ENCODE measurements around the gene RGS17.

Gene RGS17

GRCh38 chr6:153083869-153084268 is 47.2 kb downstream of the RGS17 start:
- no peak for DNase-seq (ENCODE audit: low read depth)

DNA sequence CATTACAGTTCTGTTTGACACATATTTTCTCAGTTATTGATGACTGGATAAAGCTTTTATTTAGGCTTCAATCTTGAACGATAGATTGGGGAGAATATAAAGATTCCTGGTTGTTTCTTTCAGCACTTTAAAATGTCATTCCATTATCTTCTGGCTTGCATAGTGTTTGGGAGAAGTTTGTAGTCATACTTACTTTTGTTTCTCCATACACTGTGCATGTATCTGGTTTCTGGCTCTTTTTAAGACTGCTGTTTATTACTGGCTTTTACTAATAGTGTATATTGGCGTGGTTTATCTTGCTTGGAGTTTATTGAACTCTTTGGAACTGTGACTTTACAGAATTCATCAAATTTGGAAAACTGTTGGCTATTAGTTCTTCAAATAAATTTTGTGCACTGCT is 49.2 kb downstream of the RGS17 start:
- no peak for DNase-seq (ENCODE audit: low read depth)

DNA sequence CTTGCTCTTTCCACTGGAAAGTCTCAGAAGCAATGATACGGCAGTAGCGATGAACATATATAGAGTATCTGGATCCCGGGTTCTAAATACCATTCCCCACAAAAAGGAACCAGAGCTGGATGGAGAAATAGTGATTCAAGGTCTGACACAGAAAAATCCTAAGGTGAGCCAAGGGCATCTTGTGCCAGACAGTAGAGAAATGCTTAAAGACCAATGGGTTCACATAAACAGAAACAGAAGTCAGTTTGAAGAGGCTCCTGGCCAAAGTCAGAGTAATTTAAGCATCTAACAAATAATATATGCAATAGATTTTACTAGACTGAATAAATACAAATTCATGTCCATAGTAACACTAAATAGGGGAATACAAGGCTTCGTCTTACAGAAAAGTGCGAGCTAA is 54.7 kb downstream of the RGS17 start:
- DNase-seq (ENCODE audit: low read depth): no peak

DNA sequence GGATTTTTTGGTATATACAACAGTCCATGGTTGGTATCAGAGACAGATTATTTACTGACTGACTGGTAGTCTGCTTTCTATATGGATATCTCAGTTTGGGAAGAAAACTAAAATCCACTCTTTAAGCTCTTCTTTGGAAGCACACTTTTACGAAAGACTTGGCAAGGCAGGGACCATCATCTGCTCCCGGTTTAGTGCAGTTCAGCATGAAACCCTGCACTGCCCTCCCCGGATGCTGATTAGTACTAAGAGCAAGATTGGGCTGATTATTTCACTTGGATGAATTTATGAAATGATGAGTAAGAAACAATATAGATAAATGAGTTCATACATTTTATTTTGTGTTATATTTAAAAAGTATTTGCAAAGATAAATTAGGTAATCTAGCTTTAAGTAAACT is 56.3 kb downstream of the RGS17 start:
- no peak for DNase-seq (ENCODE audit: low read depth)

GRCh38 chr6:153073841-153074240 is 57.2 kb downstream of the RGS17 start:
- DNase-seq (ENCODE audit: low read depth): no peak

DNA sequence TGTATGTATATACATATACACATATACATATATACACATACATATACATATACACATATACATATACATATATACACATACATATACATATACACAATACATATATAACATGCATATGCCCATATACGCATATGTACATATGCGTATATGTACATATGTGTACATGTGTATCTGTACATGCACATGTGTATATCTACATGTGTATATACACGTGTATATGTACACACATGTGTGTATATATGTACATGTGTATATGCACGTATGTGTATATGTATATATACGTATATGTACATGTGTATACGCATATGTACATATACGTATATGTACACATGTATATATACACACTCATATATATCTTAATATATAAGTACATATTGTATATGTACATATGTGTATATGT is 60.3 kb downstream of the RGS17 start:
- no peak for DNase-seq (ENCODE audit: low read depth)

- DNase-seq (ENCODE audit: low read depth): no peak
These were observed 61.2 kb downstream of the RGS17 start for GRCh38 chr6:153069897-153070296.

DNA sequence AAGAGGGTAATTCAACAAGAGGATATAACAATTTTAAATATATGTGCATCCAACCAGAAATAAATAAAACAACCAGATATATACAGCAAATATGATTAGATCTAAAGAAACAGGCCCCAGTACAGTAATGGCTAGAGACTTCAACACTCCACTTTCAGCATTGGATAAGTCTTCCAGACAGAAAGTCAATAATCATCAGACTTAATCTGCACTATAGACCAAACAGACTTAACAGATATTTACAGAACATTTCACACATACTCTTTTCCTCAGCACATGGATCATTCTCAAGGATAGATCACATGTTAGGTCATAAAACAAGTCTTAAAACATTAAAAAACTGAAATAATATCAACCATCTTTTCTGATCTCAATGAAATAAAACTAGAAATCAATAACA is 65.9 kb downstream of the RGS17 start:
- no peak for DNase-seq (ENCODE audit: low read depth)

GRCh38 chr6:153063936-153064335 is 67.1 kb downstream of the RGS17 start:
- no peak for DNase-seq (ENCODE audit: low read depth)

- no peak for DNase-seq (ENCODE audit: low read depth)
These were observed 68.6 kb downstream of the RGS17 start for GRCh38 chr6:153062516-153062915.

- peak; percentile 11 for DNase-seq (ENCODE audit: low read depth)
These were observed 71.3 kb downstream of the RGS17 start for GRCh38 chr6:153059757-153060156.

DNA sequence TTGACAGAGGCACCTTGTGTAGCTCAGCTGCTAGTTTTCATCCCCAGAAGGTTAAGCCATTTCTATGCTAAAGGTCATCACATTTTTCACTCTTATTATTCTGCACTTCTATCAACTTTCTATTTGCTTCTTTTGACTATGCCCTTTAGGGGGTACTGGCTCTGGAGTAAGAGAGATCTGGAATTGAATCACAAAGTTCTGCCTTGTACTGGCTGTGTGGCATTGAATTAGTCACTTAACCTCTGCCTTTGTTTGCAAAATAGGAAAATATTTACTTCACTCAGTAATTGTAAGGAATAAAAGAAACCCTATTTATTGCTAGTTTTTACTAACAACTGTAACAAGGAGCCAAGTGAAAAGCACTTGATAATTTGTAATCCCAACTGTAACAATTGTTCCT is 71.8 kb downstream of the RGS17 start:
- DNase-seq (ENCODE audit: low read depth): no peak

- no peak for DNase-seq (ENCODE audit: low read depth)
These were observed 72.2 kb downstream of the RGS17 start for GRCh38 chr6:153058909-153059308.

- peak; percentile 16 for DNase-seq (ENCODE audit: low read depth)
These were observed 72.8 kb downstream of the RGS17 start for GRCh38 chr6:153058291-153058690.

GRCh38 chr6:153056308-153056707 is 74.8 kb downstream of the RGS17 start:
- DNase-seq (ENCODE audit: low read depth): no peak

- no peak for DNase-seq (ENCODE audit: low read depth)
These were observed 79.3 kb downstream of the RGS17 start for GRCh38 chr6:153051801-153052200.

- DNase-seq (ENCODE audit: low read depth): no peak
These were observed 82.5 kb downstream of the RGS17 start for GRCh38 chr6:153048631-153049030.

GRCh38 chr6:153047386-153047785 is 83.7 kb downstream of the RGS17 start:
- DNase-seq (ENCODE audit: low read depth): no peak

DNA sequence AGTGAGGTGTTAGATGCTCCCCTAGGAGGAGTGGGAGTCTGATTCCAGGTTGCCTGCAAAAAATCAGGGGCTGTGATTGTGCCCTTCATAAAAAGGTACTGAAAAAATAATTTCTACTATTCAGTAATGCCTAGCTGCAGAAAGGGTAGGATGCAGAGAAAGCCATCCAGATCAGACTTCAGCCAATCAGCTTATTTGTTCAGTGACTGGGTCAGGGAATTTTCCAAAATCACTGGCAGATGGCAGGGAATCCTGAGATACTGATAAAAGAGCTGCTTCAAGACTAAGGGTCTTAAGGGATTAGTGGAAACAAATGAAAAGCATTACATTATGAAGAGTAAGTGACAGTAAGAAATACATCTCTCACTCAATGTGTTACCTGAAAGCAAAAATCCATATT is 85.8 kb downstream of the RGS17 start:
- no peak for DNase-seq (ENCODE audit: low read depth)

GRCh38 chr6:153044295-153044694 is 86.8 kb downstream of the RGS17 start:
- DNase-seq (ENCODE audit: low read depth): no peak

DNA sequence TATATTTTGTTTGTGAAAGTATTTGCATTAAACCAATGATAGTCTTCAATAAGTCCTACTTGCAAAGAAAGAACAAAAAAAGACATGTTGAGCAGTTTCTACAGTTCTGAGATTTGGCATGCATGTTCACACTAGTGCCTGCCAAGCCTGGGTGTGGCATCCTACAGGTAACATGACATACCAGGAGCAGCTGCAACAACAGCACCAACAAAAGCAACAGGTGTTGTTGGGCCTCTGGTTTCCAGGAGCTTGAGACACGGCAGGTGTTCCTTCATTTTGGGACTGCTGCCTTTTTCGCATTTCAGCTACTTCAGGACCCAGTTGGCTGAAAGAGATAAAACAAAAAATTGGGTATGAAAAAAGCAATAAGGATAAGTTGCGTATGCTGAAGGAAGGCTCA is 87.4 kb downstream of the RGS17 start:
- DNase-seq (ENCODE audit: low read depth): no peak

DNA sequence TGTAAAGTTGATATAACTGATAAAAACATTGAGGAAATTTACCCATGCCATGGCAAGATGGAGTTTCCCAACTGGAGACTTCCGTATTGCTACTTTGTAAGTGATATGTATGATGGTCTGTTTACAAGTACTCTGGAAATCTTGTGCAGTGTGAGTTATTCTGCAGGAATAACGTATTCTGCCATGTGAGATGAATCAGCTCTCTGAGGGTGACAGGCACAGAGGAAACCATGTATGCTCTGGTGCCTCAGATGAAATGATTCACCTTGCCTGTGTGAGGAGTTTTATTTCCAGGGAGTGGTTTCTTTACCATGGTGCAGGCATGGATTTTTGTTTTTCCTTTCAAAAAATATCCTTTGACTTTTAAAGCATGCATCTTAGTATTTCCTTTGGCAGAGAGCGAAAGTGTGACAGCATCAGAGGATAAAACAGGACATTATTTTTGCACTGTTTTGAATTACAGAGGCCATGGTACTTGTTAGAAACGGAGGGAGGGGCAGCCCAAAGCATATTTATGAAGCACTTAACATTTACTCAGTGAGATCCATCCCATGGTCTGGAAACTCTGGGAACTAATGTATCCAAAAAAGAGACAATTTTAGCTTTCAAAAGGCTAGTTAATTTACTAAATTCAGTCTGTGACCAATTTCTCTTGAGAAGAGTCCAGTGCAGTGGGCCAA is 92.6 kb downstream of the RGS17 start:
- no peak for DNase-seq (ENCODE audit: low read depth)

GRCh38 chr6:153034139-153034538 is 96.9 kb downstream of the RGS17 start:
- no peak for DNase-seq (ENCODE audit: low read depth)

DNA sequence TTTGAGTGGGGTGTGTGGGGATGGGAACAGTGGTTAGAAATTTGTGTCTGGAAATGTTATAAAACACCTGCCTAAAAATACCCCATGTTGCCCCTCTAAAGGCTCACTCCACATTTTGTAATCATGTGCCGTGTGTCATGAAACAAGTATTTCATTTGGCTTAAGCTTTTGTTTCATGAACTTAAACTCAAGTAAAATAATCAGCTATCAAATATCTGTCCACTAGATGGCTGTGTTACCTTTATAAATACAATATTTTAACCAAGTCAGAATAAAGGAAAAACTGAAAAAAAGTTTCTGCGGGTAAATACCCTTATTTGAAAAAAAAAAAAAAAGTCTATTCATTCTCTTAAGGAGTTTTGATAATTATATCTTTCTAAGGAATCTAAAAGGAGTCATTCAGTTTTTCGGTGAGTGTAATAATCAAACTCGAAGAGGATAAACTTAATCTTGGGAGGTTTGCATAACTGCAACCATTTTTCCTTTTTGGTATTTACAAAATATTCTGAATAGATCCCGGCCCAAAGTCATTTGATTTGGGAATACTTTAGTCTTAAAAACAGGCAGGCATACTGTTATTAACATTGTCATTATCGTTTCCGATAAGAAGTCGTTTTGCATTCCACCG is 98.7 kb downstream of the RGS17 start:
- DNase-seq (ENCODE audit: low read depth): peak; percentile 53

Measured in EH (cell line).